Keratinocyte (primary cell): ENCODE data around the gene PDE11A.

Experiments used
- EZH2 ChIP-seq: IDR thresholded peaks from one replicate; pipeline ENCODE4 v1.6.1; 2012; ENCODE audit warnings: inconsistent platforms, mild to moderate bottlenecking, low read length, moderate library complexity
- TF ChIP-seq, protein P1 (sequence below), 3 experiments: IDR thresholded peaks in 1 of 3; conservative IDR thresholded peaks in 1 of 3; optimal IDR thresholded peaks in 1 of 3; 2 replicates in 2 of 3; 3 replicates in 1 of 3; pipeline versions ENCODE3 to v1.5.1; 2011; ENCODE audit warnings: low read length in 3 of 3, mild to moderate bottlenecking in 3 of 3, moderate library complexity in 2 of 3, control low read depth in 1 of 3, inconsistent platforms in 1 of 3; ENCODE audit not compliant: insufficient read depth in 2 of 3; ENCODE audit errors: extremely low read depth in 1 of 3

DNA sequence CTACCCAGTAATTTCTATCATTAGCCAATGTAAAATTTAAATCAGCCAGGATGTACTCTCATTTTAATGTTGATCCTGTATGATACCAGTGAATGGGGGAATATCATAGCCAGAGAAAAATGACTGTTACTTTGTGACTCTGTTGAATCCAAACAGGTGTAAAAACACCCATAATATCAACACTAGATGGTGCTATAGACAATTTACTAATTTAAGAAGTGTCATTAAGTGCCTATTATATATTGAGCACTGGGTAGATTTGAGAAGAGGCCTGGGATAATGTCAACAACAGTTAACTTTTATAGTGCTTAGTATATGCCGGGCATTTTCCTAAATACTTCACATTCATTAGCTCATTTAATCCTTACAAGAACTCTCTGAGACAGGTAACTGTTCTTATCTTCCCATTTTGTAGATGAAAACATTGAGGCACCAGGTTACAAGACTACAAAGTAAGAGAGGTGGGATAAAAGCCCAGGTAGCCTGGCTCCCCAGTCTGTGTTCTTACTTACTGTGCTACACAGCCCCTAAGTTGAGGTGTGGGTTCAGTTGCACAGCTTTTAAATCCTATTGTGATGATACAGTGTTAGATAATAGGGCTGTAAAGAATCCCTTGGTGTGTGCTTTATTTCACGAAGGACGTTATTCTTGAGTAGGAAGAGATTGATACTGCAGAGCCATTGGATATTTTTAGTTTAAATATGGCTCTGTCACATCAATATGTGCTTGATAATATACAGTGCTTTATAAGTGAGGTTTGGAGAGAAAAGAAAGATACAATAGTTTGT, 354.6 kb downstream of the PDE11A start:
- TF ChIP-seq, protein P1, sequence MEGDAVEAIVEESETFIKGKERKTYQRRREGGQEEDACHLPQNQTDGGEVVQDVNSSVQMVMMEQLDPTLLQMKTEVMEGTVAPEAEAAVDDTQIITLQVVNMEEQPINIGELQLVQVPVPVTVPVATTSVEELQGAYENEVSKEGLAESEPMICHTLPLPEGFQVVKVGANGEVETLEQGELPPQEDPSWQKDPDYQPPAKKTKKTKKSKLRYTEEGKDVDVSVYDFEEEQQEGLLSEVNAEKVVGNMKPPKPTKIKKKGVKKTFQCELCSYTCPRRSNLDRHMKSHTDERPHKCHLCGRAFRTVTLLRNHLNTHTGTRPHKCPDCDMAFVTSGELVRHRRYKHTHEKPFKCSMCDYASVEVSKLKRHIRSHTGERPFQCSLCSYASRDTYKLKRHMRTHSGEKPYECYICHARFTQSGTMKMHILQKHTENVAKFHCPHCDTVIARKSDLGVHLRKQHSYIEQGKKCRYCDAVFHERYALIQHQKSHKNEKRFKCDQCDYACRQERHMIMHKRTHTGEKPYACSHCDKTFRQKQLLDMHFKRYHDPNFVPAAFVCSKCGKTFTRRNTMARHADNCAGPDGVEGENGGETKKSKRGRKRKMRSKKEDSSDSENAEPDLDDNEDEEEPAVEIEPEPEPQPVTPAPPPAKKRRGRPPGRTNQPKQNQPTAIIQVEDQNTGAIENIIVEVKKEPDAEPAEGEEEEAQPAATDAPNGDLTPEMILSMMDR (optimal IDR thresholded peaks at IDR 0.05 in 1 of 3, IDR thresholded peaks at IDR 0.05 in 1 of 3, conservative IDR thresholded peaks at IDR 0.05 in 1 of 3; ENCODE audit: extremely low read depth in 1 of 3, insufficient read depth in 2 of 3, low read length in 3 of 3) = peak in 1 of 3 experiments; percentile 10
- TF ChIP-seq EZH2 = no peak
